HEK293 (cell line): ENCODE results near the gene TTLL7.

ENCODE experiments used
- CTCF ChIA-PET: fragments of 350-600 bp; formaldehyde crosslinking; extraction: SDS; loops from one replicate; lab custom pipeline; 2021; ENCODE audit warnings: antibody characterized with exemption; lab: Yijun Ruan, JAX
- POLR2A ChIA-PET: fragments of 300-600 bp; formaldehyde crosslinking; extraction: SDS; loops from one replicate; lab custom pipeline; 2020; ENCODE audit warnings: antibody characterized with exemption, inconsistent platforms; lab: Yijun Ruan, JAX
- H3K27ac ChIP-seq: fragments of 200-500 bp; sonication (Bioruptor generic); 2 replicates; pipeline ENCODE4 v1.5.1; 2014; ENCODE audit warnings: low read depth, low read length, control low read depth, inconsistent platforms; ENCODE audit errors: extremely low read depth
- H3K36me3 ChIP-seq, 2 experiments: fragments of 200-500 bp in 1 of 2; sonication (Bioruptor generic) in 1 of 2; 1 replicate in 1 of 2; 2 replicates in 1 of 2; pipeline ENCODE4 v1.5.1; 2014 to 2017; ENCODE audit warnings: inconsistent platforms in 2 of 2, low read length in 2 of 2; ENCODE audit not compliant: control insufficient read depth in 2 of 2, insufficient read depth in 1 of 2
- H3K4me1 ChIP-seq: fragments of 200-500 bp; sonication (Bioruptor generic); 2 replicates; pipeline ENCODE4 v1.5.1; 2014; ENCODE audit warnings: mild to moderate bottlenecking, low read length, inconsistent platforms; ENCODE audit not compliant: control insufficient read depth, insufficient read depth
- H3K4me3 ChIP-seq: 2 replicates; pipeline ENCODE4 v1.5.1; 2011; ENCODE audit warnings: low read depth, mild to moderate bottlenecking, control low read depth, low read length, moderate library complexity
- H3K9me3 ChIP-seq: fragments of 200-500 bp; sonication (Bioruptor generic); 2 replicates; pipeline ENCODE4 v1.5.1; 2014; ENCODE audit warnings: low read depth, low read length, inconsistent platforms; ENCODE audit not compliant: control insufficient read depth, insufficient read depth
- BCL6B ChIP-seq: fragments of 450-650 bp; formaldehyde crosslinking; IDR thresholded peaks from 2 replicates; pipeline ENCODE4 v1.5.1; 2017; ENCODE audit warnings: missing biosample characterization, missing genetic modification characterization
- EGR2 ChIP-seq: fragments of 450-650 bp; formaldehyde crosslinking; IDR thresholded peaks from 2 replicates; pipeline ENCODE4 v1.5.1; 2016; ENCODE audit warnings: low read depth, missing biosample characterization, missing genetic modification characterization
- ELK4 ChIP-seq: IDR thresholded peaks from 2 replicates; pipeline ENCODE4 v1.6.1; 2011; ENCODE audit warnings: mild to moderate bottlenecking, low read depth, low read length, borderline replicate concordance
- KLF16 ChIP-seq: fragments of 450-650 bp; formaldehyde crosslinking; IDR thresholded peaks from 2 replicates; pipeline ENCODE4 v1.5.1; 2017; ENCODE audit warnings: missing biosample characterization, missing genetic modification characterization
- MZF1 ChIP-seq: fragments of 450-650 bp; formaldehyde crosslinking; IDR thresholded peaks from 2 replicates; pipeline ENCODE4 v1.5.1; 2017; ENCODE audit warnings: missing biosample characterization, missing genetic modification characterization, borderline replicate concordance
- OSR2 ChIP-seq: fragments of 450-650 bp; formaldehyde crosslinking; IDR thresholded peaks from 2 replicates; pipeline ENCODE4 v1.5.1; 2016; ENCODE audit warnings: missing biosample characterization, missing genetic modification characterization
- SETDB1 ChIP-seq: IDR thresholded peaks from one replicate; pipeline ENCODE4 v1.6.1; 2017; ENCODE audit warnings: mild to moderate bottlenecking, low read length, moderate library complexity, mixed read lengths; ENCODE audit not compliant: insufficient read length
- ZBTB10 ChIP-seq: fragments of 450-650 bp; formaldehyde crosslinking; IDR thresholded peaks from 2 replicates; pipeline ENCODE4 v1.5.1; 2016; ENCODE audit warnings: missing biosample characterization, missing genetic modification characterization
- ZBTB17 ChIP-seq: fragments of 450-650 bp; formaldehyde crosslinking; IDR thresholded peaks from 2 replicates; pipeline ENCODE4 v1.5.1; 2016; ENCODE audit warnings: missing biosample characterization, missing genetic modification characterization
- ZFP41 ChIP-seq: fragments of 450-650 bp; formaldehyde crosslinking; IDR thresholded peaks from 2 replicates; pipeline ENCODE4 v1.5.1; 2016; ENCODE audit warnings: missing biosample characterization, missing genetic modification characterization, borderline replicate concordance
- ZNF157 ChIP-seq: fragments of 450-650 bp; formaldehyde crosslinking; IDR thresholded peaks from 2 replicates; pipeline ENCODE4 v1.5.1; 2016; ENCODE audit warnings: missing biosample characterization, missing genetic modification characterization
- ZNF169 ChIP-seq: fragments of 450-650 bp; formaldehyde crosslinking; IDR thresholded peaks from 2 replicates; pipeline ENCODE4 v1.5.1; 2016; ENCODE audit warnings: missing biosample characterization, missing genetic modification characterization
- ZNF2 ChIP-seq: fragments of 450-650 bp; formaldehyde crosslinking; IDR thresholded peaks from 2 replicates; pipeline ENCODE4 v1.5.1; 2016; ENCODE audit warnings: missing biosample characterization, missing genetic modification characterization
- ZNF214 ChIP-seq: fragments of 450-650 bp; formaldehyde crosslinking; IDR thresholded peaks from 2 replicates; pipeline ENCODE4 v1.5.1; 2017; ENCODE audit warnings: missing biosample characterization, mild to moderate bottlenecking, missing genetic modification characterization, borderline replicate concordance
- ZNF302 ChIP-seq: fragments of 450-650 bp; formaldehyde crosslinking; IDR thresholded peaks from 2 replicates; pipeline ENCODE4 v1.5.1; 2016; ENCODE audit warnings: missing biosample characterization, missing genetic modification characterization, low read depth
- ZNF311 ChIP-seq: fragments of 450-650 bp; formaldehyde crosslinking; IDR thresholded peaks from 2 replicates; pipeline ENCODE4 v1.5.1; 2017; ENCODE audit warnings: missing biosample characterization, missing genetic modification characterization, borderline replicate concordance
- ZNF335 ChIP-seq: fragments of 450-650 bp; formaldehyde crosslinking; conservative IDR thresholded peaks from 2 replicates; pipeline ENCODE4 v1.5.1; 2016; ENCODE audit warnings: missing biosample characterization, missing genetic modification characterization
- ZNF354C ChIP-seq: fragments of 450-650 bp; formaldehyde crosslinking; IDR thresholded peaks from 2 replicates; pipeline ENCODE4 v1.5.1; 2016; ENCODE audit warnings: missing biosample characterization, missing genetic modification characterization, low read depth, borderline replicate concordance
- ZNF501 ChIP-seq: fragments of 450-650 bp; formaldehyde crosslinking; IDR thresholded peaks from 2 replicates; pipeline ENCODE4 v1.5.1; 2016; ENCODE audit warnings: missing biosample characterization, missing genetic modification characterization
- ZNF571 ChIP-seq: fragments of 450-650 bp; formaldehyde crosslinking; IDR thresholded peaks from 2 replicates; pipeline ENCODE4 v1.5.0; 2017; ENCODE audit warnings: missing biosample characterization, missing genetic modification characterization
- ZNF600 ChIP-seq: fragments of 450-650 bp; formaldehyde crosslinking; IDR thresholded peaks from 2 replicates; pipeline ENCODE4 v1.5.1; 2016; ENCODE audit warnings: missing biosample characterization, missing genetic modification characterization
- ZNF654 ChIP-seq: fragments of 450-650 bp; formaldehyde crosslinking; IDR thresholded peaks from 2 replicates; pipeline ENCODE4 v1.5.1; 2016; ENCODE audit warnings: low read depth, missing biosample characterization, missing genetic modification characterization
- ZNF660 ChIP-seq: fragments of 450-650 bp; IDR thresholded peaks from 2 replicates; pipeline ENCODE4 v1.5.1; 2018; ENCODE audit warnings: missing biosample characterization, mild to moderate bottlenecking, missing genetic modification characterization
- ZNF747 ChIP-seq: fragments of 450-650 bp; formaldehyde crosslinking; IDR thresholded peaks from 2 replicates; pipeline ENCODE4 v1.5.1; 2016; ENCODE audit warnings: missing biosample characterization, missing genetic modification characterization
- ZNF76 ChIP-seq: fragments of 450-650 bp; formaldehyde crosslinking; IDR thresholded peaks from 2 replicates; pipeline ENCODE4; 2016; ENCODE audit warnings: low read depth, missing biosample characterization, missing genetic modification characterization, borderline replicate concordance
- ZNF791 ChIP-seq: fragments of 450-650 bp; formaldehyde crosslinking; IDR thresholded peaks from 2 replicates; pipeline ENCODE4 v1.5.1; 2016; ENCODE audit warnings: missing biosample characterization, missing genetic modification characterization
- ZSCAN23 ChIP-seq: fragments of 450-650 bp; formaldehyde crosslinking; IDR thresholded peaks from 2 replicates; pipeline ENCODE4 v1.5.1; 2016; ENCODE audit warnings: missing biosample characterization, missing genetic modification characterization
- TF ChIP-seq, protein P1 (sequence below): fragments of 450-650 bp; formaldehyde crosslinking; optimal IDR thresholded peaks from 2 replicates; pipeline ENCODE3; 2016; ENCODE audit warnings: missing biosample characterization, mild to moderate bottlenecking, missing genetic modification characterization
- TF ChIP-seq, protein P2 (sequence below): fragments of 450-650 bp; formaldehyde crosslinking; IDR thresholded peaks from 2 replicates; pipeline ENCODE4 v1.5.1; 2016; ENCODE audit warnings: missing biosample characterization, missing genetic modification characterization
- TF ChIP-seq, protein P3 (sequence below): fragments of 450-650 bp; formaldehyde crosslinking; IDR thresholded peaks from 2 replicates; pipeline ENCODE4 v1.5.1; 2016; ENCODE audit warnings: missing biosample characterization, missing genetic modification characterization

The TTLL7 gene

GRCh38 chr1:83857103-83857502, 141.8 kb downstream of the TTLL7 start:
- ChIA-PET CTCF (interaction anchor here (0.7 to 0.8 kb wide), 2 partner anchors 399 to 773 kb away, joined by 3 to 4 read pairs; no protein-coding TSS in a partner anchor), POLR2A (no interaction called here)
- no peaks in the 10 kb centered on the region for H3K36me3 ChIP-seq
- TF ChIP-seq ZNF654 (tag by site-specific recombination) (peak; percentile 63), ZNF747 (tag by site-specific recombination) (no peak), EGR2 (tag by site-specific recombination) (no peak), ZFP41 (tag by site-specific recombination) (no peak), BCL6B (tag by site-specific recombination) (no peak), ZNF311 (tag by site-specific recombination) (no peak), ZNF2 (tag by site-specific recombination) (no peak), ZNF600 (no peak), MZF1 (tag by site-specific recombination) (no peak), SETDB1 (no peak), ELK4 (no peak), ZNF571 (tag by site-specific recombination) (no peak), ZNF214 (tag by site-specific recombination) (no peak), ZNF501 (no peak), ZNF76 (tag by site-specific recombination) (no peak), ZBTB10 (tag by site-specific recombination) (no peak), ZSCAN23 (tag by site-specific recombination) (no peak), ZNF157 (no peak), ZNF660 (tag by site-specific recombination) (peak; percentile 99), KLF16 (tag by site-specific recombination) (no peak), ZNF791 (no peak), ZBTB17 (tag by site-specific recombination) (no peak), ZNF354C (no peak), OSR2 (tag by site-specific recombination) (no peak), ZNF169 (tag by site-specific recombination) (no peak), ZNF335 (tag by site-specific recombination) (no peak), ZNF302 (no peak)
- TF ChIP-seq, protein P1, sequence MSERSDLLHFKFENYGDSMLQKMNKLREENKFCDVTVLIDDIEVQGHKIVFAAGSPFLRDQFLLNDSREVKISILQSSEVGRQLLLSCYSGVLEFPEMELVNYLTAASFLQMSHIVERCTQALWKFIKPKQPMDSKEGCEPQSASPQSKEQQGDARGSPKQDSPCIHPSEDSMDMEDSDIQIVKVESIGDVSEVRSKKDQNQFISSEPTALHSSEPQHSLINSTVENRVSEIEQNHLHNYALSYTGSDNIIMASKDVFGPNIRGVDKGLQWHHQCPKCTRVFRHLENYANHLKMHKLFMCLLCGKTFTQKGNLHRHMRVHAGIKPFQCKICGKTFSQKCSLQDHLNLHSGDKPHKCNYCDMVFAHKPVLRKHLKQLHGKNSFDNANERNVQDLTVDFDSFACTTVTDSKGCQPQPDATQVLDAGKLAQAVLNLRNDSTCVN (tag by site-specific recombination): no peak
- TF ChIP-seq, protein P2, sequence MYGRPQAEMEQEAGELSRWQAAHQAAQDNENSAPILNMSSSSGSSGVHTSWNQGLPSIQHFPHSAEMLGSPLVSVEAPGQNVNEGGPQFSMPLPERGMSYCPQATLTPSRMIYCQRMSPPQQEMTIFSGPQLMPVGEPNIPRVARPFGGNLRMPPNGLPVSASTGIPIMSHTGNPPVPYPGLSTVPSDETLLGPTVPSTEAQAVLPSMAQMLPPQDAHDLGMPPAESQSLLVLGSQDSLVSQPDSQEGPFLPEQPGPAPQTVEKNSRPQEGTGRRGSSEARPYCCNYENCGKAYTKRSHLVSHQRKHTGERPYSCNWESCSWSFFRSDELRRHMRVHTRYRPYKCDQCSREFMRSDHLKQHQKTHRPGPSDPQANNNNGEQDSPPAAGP (tag by site-specific recombination): no peak
- TF ChIP-seq, protein P3, sequence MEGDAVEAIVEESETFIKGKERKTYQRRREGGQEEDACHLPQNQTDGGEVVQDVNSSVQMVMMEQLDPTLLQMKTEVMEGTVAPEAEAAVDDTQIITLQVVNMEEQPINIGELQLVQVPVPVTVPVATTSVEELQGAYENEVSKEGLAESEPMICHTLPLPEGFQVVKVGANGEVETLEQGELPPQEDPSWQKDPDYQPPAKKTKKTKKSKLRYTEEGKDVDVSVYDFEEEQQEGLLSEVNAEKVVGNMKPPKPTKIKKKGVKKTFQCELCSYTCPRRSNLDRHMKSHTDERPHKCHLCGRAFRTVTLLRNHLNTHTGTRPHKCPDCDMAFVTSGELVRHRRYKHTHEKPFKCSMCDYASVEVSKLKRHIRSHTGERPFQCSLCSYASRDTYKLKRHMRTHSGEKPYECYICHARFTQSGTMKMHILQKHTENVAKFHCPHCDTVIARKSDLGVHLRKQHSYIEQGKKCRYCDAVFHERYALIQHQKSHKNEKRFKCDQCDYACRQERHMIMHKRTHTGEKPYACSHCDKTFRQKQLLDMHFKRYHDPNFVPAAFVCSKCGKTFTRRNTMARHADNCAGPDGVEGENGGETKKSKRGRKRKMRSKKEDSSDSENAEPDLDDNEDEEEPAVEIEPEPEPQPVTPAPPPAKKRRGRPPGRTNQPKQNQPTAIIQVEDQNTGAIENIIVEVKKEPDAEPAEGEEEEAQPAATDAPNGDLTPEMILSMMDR (tag by site-specific recombination): peak; percentile 59; the same call in 1 of the 2 replicates

More at GRCh38 chr1:83857103-83857502, 141.8 kb downstream of the TTLL7 start:
- Histone ChIP-seq H3K4me1 (no peaks in the 10 kb centered on the region), H3K9me3 (no peaks in the 10 kb centered on the region), H3K27ac (no peak overlapping the region), H3K4me3 (no peak overlapping the region)
